Erythroblast (primary cell): ENCODE data around the gene RPS6KA5.
A peak's percentile ranks its signal among the peaks of the same experiment; 100 is the strongest.
"Not testable (repeated sequence)": the region's sequence is repeated elsewhere in the genome, so short reads cannot be mapped to it uniquely, and the experiment has no call there.

ENCODE experiments used
- DNase-seq, 2 experiments: peaks; one replicate each; lab custom pipeline; 2025; lab: John Stamatoyannopoulos, UW
- GATA1 ChIP-seq: IDR thresholded peaks from 2 replicates; pipeline ENCODE4 v1.6.1; 2011; ENCODE audit warnings: low read depth, mild to moderate bottlenecking, control low read depth, low read length, moderate library complexity
- POLR2A ChIP-seq: IDR thresholded peaks from 2 replicates; pipeline ENCODE4 v1.6.1; 2011; ENCODE audit warnings: mild to moderate bottlenecking, low read length

RPS6KA5 gene

GRCh38 chr14:90941706-90942105 is 118.7 kb downstream of the RPS6KA5 start:
- TF ChIP-seq GATA1 = no peak
- DNase-seq = no peak

- no peak for DNase-seq
- TF ChIP-seq GATA1 = no peak
- no peak for TF ChIP-seq POLR2A
These were observed 120.0 kb downstream of the RPS6KA5 start for GRCh38 chr14:90940318-90940962.

- DNase-seq = not testable (repeated sequence)
These were observed 121.1 kb downstream of the RPS6KA5 start for GRCh38 chr14:90939252-90939795.

- no peak for TF ChIP-seq POLR2A
- no peak for DNase-seq
These were observed 121.8 kb downstream of the RPS6KA5 start for GRCh38 chr14:90938615-90939014.

DNA sequence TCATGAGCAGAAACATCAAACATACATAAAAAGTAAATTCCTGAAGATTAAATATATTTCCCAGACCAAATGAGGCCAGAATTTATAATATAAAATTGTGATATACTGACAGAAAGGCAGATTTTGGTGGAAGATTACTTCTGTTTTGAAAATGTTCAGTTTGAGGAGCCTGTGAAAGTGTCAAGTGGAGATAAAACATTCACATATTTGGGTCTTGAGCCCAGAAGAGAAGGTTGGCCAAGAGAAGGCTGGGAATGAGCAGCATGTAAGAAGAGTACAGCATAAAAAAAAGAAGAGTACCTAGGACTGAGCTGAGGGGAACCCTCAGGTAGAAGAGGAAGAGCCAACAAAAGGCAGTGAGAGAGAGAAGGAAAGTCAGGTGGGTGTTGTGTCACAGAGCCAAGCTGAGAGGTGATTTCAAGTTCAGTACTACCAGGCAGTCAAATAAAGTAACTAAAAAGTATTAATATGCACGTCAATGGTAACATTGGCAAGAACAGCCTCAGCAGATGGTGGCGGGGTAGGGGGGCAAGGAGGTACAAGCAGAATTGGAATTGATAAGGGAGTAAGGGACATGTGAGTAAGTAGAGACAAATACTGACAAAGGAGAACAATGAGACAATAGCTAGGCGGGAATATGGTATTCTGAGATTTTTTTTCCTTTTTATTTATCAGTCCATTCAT is 123.5 kb downstream of the RPS6KA5 start:
- DNase-seq = no peak
- no peak for TF ChIP-seq GATA1
- TF ChIP-seq POLR2A = no peak

DNA sequence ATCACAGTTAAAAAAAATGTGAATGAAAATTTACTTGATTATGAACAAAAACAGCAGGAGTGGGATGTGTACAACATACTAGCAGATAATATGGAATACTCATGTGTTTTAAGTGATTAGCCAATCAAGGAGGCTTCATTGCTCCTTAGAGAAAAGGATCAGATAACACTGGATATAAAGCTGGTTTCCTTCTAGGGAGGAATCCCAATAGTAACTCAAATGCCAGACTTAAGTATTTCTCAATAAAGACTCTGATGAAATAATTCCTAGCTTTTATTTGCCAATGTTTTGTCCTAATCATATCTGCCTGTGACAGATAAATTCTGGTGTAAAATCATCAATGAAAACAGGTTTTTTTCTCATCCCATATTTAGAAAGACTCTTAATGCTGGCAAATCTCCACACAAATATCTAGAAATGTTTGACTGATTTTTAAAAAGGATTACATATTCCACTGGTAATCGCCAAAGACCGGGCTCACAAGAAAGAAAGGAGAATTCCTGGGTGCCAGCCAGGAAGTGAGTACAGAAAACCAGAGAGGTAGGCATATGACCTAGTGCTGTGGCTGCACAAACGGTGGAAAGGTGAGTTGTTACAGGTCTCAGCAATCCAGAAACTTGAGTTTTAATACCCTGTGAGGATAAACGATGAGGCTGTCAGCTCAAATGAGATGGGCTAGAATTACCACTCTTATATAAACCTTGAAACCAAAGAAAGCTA is 135.7 kb downstream of the RPS6KA5 start:
- no peak for DNase-seq
- TF ChIP-seq POLR2A (no peak), GATA1 (no peak)

GRCh38 chr14:90922141-90922540 is 138.3 kb downstream of the RPS6KA5 start:
- TF ChIP-seq GATA1 (no peak), POLR2A (no peak)
- DNase-seq = no peak

DNA sequence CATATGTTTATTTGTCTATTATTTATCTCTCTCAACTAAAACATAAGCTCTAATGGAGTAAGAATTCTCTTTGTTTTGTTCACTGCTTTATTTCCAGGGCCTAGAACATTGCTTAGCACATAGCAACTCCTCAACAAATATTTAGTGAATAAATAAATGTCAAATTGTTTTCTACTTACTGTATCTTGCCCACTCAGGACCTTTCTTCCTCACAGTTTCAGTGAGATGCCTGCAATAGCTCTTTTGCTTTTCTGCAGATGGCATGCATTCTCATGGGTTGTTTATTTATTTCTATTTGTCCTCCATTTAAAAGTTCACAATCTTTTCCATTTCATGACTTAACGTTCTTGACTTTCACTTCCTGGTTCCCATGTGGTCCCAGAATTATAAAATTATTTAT is 149.3 kb downstream of the RPS6KA5 start:
- TF ChIP-seq POLR2A = no peak
- no peak for TF ChIP-seq GATA1
- DNase-seq = no peak

DNA sequence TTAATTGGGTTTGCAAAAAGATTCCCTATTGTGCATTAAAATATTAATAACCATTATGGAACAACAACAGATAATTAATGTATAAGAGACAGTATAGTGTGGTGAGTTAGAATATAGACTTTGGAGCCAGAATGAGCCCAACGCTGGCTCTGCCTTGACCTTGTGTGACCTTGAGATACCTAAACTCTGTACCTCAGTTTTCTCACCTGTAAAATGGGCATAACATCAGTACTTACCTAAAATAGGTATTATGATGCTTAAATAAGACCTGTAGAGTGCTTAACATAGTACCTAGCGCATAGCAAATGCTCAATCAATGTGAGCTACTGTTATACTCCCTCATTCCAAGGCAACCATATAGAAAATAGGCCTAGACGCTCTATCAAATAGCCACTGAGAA is 153.3 kb downstream of the RPS6KA5 start:
- no peak for DNase-seq
- no peak for TF ChIP-seq GATA1
- TF ChIP-seq POLR2A = no peak

DNA sequence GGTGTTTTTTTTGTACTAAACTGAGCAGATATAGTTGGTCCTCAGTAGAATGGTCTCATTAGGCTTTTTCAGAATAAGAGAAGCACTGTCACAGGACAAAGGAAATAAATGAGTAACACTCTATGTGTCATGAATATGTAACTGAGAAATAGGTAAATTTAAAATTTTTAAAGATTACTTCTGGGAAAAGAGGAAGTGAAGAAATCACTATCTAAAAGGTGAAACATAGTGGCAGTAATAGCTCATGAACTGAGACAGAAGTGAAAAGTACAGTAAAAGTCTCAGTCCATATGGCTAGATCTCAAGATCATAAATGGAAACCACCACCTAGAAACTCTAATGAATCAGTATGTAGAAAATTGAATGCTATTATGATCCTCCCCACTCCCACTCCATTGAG is 154.9 kb downstream of the RPS6KA5 start:
- DNase-seq = no peak
- TF ChIP-seq POLR2A (no peak), GATA1 (no peak)

GRCh38 chr14:90903101-90903500 is 157.3 kb downstream of the RPS6KA5 start:
- DNase-seq = peak; percentile 48 to 74

DNA sequence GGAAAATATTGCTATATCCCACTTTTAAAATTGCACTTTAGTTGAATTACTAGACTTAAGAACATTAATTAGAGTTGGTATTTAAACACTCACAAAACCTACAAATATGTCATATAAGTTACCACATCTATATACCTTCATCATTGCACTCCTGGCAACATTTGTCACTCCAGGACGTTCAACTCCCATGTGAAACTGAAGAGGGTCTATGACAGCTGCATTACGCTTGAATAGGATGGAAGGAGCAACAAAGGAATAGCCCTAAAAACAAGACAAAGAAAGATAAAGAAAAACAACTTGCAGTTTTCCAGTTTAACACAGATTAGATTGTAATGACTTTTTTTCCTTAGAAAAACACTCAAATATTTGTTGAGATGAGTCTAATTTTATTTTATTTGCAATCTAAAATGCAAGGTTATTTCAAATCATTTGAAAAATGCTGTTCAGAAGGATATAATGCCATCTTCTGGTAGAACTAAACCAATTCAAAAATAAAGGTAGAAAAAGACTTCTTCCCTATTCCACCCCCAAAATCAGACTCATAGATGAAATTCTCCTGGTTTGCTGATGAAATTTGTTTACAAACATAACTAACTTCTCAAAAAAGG is 159.9 kb downstream of the RPS6KA5 start:
- TF ChIP-seq POLR2A = no peak
- DNase-seq = no peak

More at GRCh38 chr14:90903101-90903500, 157.3 kb downstream of the RPS6KA5 start:
- TF ChIP-seq POLR2A = no peak
- TF ChIP-seq GATA1 = no peak

DNA sequence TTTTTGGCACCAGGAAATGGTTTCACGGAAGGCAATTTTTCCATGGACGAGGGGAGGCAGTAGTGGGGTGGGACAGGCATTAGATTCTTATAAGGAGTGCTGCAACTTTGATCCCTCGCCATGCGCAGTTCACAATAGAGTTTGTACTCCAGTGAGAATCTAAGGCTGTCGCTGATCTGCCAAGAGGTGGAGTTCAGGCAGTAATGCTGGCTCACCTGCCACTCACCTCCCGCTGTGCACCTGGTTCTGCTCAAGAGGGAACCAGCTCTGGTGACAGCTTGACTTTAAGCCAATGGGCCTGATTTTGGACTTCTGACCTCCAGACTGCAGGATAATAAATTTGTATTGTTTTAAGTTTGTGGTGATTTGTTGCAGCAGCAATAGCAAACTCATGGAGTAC is 163.4 kb downstream of the RPS6KA5 start:
- DNase-seq = no peak
- TF ChIP-seq GATA1 = no peak
- no peak for TF ChIP-seq POLR2A

GRCh38 chr14:90894241-90894640 is 166.2 kb downstream of the RPS6KA5 start:
- DNase-seq = no peak
- TF ChIP-seq GATA1 (no peak), POLR2A (no peak)

- no peak for TF ChIP-seq GATA1
- TF ChIP-seq POLR2A = no peak
- no peak for DNase-seq
These were observed 166.9 kb downstream of the RPS6KA5 start for GRCh38 chr14:90893510-90893909.
